ENCODE measurements around the gene MITF. TPM values are rescaled to one million over a fixed set of nuclear protein-coding genes. Genes with fewer than 3 reads are reported as not detected.

Gene MITF
- total RNA-seq, 1 donor, result 6.1 TPM

DNA sequence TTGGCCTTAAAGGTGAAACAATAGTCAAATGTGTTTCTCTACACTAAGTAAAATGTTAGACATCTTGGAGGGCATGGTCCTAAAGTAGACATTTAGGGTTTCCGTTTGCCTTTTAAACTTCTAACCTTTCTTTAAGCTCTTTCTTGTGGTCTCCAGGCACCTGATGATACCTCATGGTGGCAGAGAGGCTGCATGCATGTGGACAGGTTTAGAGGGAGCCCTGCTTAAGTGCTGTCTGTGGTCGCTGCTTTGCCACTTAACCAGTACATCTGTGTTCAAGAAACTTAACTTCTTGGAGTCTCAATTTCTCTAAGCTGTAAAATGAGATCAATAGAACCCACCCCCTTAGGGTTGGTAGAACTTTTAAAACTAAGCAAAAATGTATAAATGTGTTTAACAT, 6.2 kb downstream of the MITF start:
- DNase-seq (ENCODE audit: low read depth), result no peak
- H3K4me3 ChIP-seq (ENCODE audit: low read depth, low read length), result no peak overlapping the region
- TF ChIP-seq, protein P1, sequence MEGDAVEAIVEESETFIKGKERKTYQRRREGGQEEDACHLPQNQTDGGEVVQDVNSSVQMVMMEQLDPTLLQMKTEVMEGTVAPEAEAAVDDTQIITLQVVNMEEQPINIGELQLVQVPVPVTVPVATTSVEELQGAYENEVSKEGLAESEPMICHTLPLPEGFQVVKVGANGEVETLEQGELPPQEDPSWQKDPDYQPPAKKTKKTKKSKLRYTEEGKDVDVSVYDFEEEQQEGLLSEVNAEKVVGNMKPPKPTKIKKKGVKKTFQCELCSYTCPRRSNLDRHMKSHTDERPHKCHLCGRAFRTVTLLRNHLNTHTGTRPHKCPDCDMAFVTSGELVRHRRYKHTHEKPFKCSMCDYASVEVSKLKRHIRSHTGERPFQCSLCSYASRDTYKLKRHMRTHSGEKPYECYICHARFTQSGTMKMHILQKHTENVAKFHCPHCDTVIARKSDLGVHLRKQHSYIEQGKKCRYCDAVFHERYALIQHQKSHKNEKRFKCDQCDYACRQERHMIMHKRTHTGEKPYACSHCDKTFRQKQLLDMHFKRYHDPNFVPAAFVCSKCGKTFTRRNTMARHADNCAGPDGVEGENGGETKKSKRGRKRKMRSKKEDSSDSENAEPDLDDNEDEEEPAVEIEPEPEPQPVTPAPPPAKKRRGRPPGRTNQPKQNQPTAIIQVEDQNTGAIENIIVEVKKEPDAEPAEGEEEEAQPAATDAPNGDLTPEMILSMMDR (IDR thresholded peaks at IDR 0.05; ENCODE audit: insufficient read depth, low read length), result no peak

GRCh38 chr3:69746119-69746518, 6.9 kb downstream of the MITF start:
- DNase-seq (ENCODE audit: low read depth), result peak; percentile 46
- TF ChIP-seq, protein P1 (IDR thresholded peaks at IDR 0.05; ENCODE audit: insufficient read depth, low read length), result no peak
- no peak overlapping the region for H3K4me3 ChIP-seq (ENCODE audit: low read depth, low read length)

- TF ChIP-seq, protein P1 (IDR thresholded peaks at IDR 0.05; ENCODE audit: insufficient read depth, low read length), result no peak
- DNase-seq (ENCODE audit: low read depth), result no peak
- no peak overlapping the region for H3K4me3 ChIP-seq (ENCODE audit: low read depth, low read length)
Observed at GRCh38 chr3:69747511-69748258, 8.4 kb downstream of the MITF start.

GRCh38 chr3:69748503-69748902, 9.2 kb downstream of the MITF start:
- DNase-seq (ENCODE audit: low read depth), result no peak
- H3K4me3 ChIP-seq (ENCODE audit: low read depth, low read length), result no peak overlapping the region
- TF ChIP-seq, protein P1 (IDR thresholded peaks at IDR 0.05; ENCODE audit: insufficient read depth, low read length), result no peak

DNA sequence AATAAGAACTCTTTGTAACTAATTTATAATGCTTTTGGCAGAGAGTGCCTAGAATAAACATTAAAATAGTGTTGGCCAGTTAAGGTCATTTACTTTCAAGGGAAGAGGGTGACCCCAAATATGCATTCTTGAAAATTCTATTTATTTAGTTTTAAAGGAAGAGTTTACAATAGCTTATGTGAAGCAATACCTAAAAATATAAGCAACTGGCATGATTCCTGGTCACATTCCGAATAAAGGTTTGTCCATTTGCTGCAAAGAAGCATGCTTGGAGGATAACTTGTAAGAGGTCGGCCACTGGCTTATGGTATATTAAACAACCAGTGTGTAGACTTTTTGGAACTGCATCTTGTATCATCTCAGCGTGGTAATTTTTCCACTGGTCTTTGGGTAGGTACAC, 10.2 kb downstream of the MITF start:
- TF ChIP-seq, protein P1 (IDR thresholded peaks at IDR 0.05; ENCODE audit: insufficient read depth, low read length), result no peak
- no peak overlapping the region for H3K4me3 ChIP-seq (ENCODE audit: low read depth, low read length)
- DNase-seq (ENCODE audit: low read depth), result no peak

DNA sequence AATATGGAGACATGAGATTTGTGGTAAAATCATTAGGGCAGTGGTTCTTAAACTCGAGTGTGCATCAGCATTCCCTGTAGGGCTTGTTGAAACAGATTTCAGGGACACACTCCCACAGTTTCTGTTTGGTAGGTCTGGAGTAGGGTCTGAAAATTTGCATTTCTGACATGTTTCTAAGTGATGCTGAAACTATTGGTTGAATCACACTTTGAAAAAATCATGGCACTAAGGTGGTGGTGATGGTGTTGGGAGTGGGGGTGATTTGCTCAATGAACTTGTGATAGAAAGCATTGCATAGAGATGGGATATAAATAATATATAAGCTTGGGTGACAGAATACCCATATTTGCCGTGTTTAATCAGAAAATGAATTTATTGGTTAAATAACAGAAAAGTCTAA, 11.3 kb downstream of the MITF start:
- DNase-seq (ENCODE audit: low read depth), result no peak
- no peak overlapping the region for H3K4me3 ChIP-seq (ENCODE audit: low read depth, low read length)
- TF ChIP-seq, protein P1 (IDR thresholded peaks at IDR 0.05; ENCODE audit: insufficient read depth, low read length), result no peak

GRCh38 chr3:69751074-69751476, 11.8 kb downstream of the MITF start:
- TF ChIP-seq, protein P1 (IDR thresholded peaks at IDR 0.05; ENCODE audit: insufficient read depth, low read length), result no peak
- H3K4me3 ChIP-seq (ENCODE audit: low read depth, low read length), result no peak overlapping the region
- no peak for DNase-seq (ENCODE audit: low read depth)
